GM12891 (cell line): Measurements from ENCODE around the gene GGTLC1.

Experiments used
- PAX5 ChIP-seq: IDR thresholded peaks from 2 replicates; pipeline ENCODE4 v1.6.1; 2011; ENCODE audit warnings: low read length, moderate library complexity, mild to moderate bottlenecking; ENCODE audit not compliant: insufficient read depth, severe bottlenecking
- POLR2A ChIP-seq: IDR thresholded peaks from 2 replicates; pipeline ENCODE4 v1.6.1; 2011; ENCODE audit warnings: low read depth, low read length, control low read depth
- POLR2AphosphoS5 ChIP-seq: IDR thresholded peaks from 2 replicates; pipeline ENCODE4 v1.6.1; 2011; ENCODE audit warnings: low read depth, low read length, control low read depth

DNA sequence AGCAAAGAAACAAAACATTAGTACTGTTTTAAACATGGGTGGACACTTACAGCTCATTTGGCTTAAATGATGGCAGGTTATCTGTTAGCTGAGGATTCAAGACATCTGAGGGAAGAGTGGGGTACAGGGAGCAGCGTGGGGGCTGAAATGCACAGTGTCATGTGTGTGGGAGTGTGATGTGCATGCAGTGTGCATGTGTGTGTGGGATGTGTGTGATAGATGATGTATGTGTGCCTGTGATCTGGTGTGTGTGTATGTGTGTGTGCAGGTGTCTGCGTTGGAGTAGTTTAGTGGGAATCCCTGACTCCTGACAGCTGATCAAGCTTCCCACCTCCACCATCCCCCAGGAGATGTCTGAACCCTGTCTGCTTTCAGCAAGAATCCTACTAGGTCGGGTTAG, 25.4 kb upstream of the GGTLC1 start:
- TF ChIP-seq POLR2AphosphoS5 (no peak), PAX5 (no peak), POLR2A (no peak)
